Mesendoderm (in vitro differentiated cells): ENCODE measurements around the gene SLC2A11.

Source experiments
- DNase-seq: peaks from one replicate; pipeline ENCODE4 v3.0.0; 2013
- H2AK5ac ChIP-seq: 2 replicates; pipeline ENCODE4 v1.6.1; 2013; ENCODE audit warnings: low read length, inconsistent platforms
- H2BK120ac ChIP-seq: 2 replicates; pipeline ENCODE4 v1.6.1; 2013; ENCODE audit warnings: low read depth, mild to moderate bottlenecking, low read length, moderate library complexity, mixed read lengths
- H2BK15ac ChIP-seq: replicated peaks from 2 replicates; pipeline ENCODE4 v1.6.1; 2013; ENCODE audit warnings: low read depth, mild to moderate bottlenecking, moderate library complexity
- H2BK5ac ChIP-seq: 2 replicates; pipeline ENCODE4 v1.6.1; 2013; ENCODE audit warnings: low read length, inconsistent platforms
- H3K18ac ChIP-seq: 2 replicates; pipeline ENCODE4 v1.6.1; 2013; ENCODE audit warnings: mild to moderate bottlenecking, low read length, mixed read lengths
- H3K23ac ChIP-seq: one replicate; pipeline ENCODE4 v1.6.1; 2013; ENCODE audit warnings: low read length
- H3K27ac ChIP-seq: 2 replicates; pipeline ENCODE4 v1.5.1; 2013; ENCODE audit warnings: low read depth, mild to moderate bottlenecking, inconsistent platforms, low read length, moderate library complexity
- H3K27me3 ChIP-seq: 2 replicates; pipeline ENCODE4 v1.6.1; 2013; ENCODE audit warnings: low read length, control low read depth, mild to moderate bottlenecking, inconsistent platforms; ENCODE audit not compliant: insufficient read depth, poor library complexity
- H3K36me3 ChIP-seq: 2 replicates; pipeline ENCODE4 v1.6.1; 2013; ENCODE audit warnings: low read length, inconsistent platforms; ENCODE audit not compliant: control insufficient read depth, insufficient read depth
- H3K4ac ChIP-seq: one replicate; pipeline ENCODE4 v1.6.1; 2013; ENCODE audit warnings: low read depth, mild to moderate bottlenecking, low read length, moderate library complexity
- H3K4me1 ChIP-seq: 2 replicates; pipeline ENCODE4 v1.6.1; 2013; ENCODE audit warnings: low read depth, low read length, inconsistent platforms; ENCODE audit not compliant: control insufficient read depth
- H3K4me2 ChIP-seq: 2 replicates; pipeline ENCODE4 v1.6.1; 2013; ENCODE audit warnings: low read length
- H3K4me3 ChIP-seq: 2 replicates; pipeline ENCODE4 v1.5.1; 2013; ENCODE audit warnings: mild to moderate bottlenecking, low read length
- H3K56ac ChIP-seq: one replicate; pipeline ENCODE4 v1.6.1; 2013; ENCODE audit warnings: low read length
- H3K79me1 ChIP-seq: 2 replicates; pipeline ENCODE4 v1.6.1; 2013; ENCODE audit warnings: low read length, inconsistent platforms
- H3K79me2 ChIP-seq: 2 replicates; pipeline ENCODE4 v1.6.1; 2013; ENCODE audit warnings: mild to moderate bottlenecking, low read length; ENCODE audit not compliant: control insufficient read depth, insufficient read depth
- H3K9ac ChIP-seq: 2 replicates; pipeline ENCODE4 v1.6.1; 2013; ENCODE audit warnings: low read length, inconsistent platforms
- H4K5ac ChIP-seq: one replicate; pipeline ENCODE4 v1.6.1; 2013; ENCODE audit warnings: low read length
- H4K8ac ChIP-seq: one replicate; pipeline ENCODE4 v1.6.1; 2013; ENCODE audit warnings: low read depth, mild to moderate bottlenecking, control low read depth, low read length, moderate library complexity
- WGBS: extraction: QIAGEN DNeasy Blood & Tissue Kit; methylation state at CpG from one replicate; pipeline ENCODE4 v1.1.7; 2013; ENCODE audit warnings: low lambda C conversion rate, missing lambda C conversion rate; ENCODE audit not compliant: insufficient coverage; ENCODE audit errors: extremely low coverage; 5-methylcytosine and 5-hydroxymethylcytosine counted together

SLC2A11 gene

GRCh38 chr22:23825246-23825905, 32.3 kb upstream of the SLC2A11 start:
- no peaks in the 10 kb centered on the region for H3K4me1 ChIP-seq

GRCh38 chr22:23826510-23827350, 30.9 kb upstream of the SLC2A11 start:
- Histone ChIP-seq H4K8ac (no peak overlapping the region), H2BK15ac (no peak overlapping the region), H2AK5ac (no peak overlapping the region), H3K4me2 (no peak overlapping the region), H3K4ac (no peak overlapping the region), H3K36me3 (peaks cover 19% of the 10 kb centered on the region), H4K5ac (no peak overlapping the region), H3K79me1 (peaks cover 3% of the 10 kb centered on the region), H3K27me3 (no peaks in the 10 kb centered on the region), H2BK120ac (no peak overlapping the region), H3K18ac (no peak overlapping the region), H2BK5ac (no peak overlapping the region), H3K23ac (no peak overlapping the region), H3K4me1 (no peaks in the 10 kb centered on the region), H3K4me3 (no peak overlapping the region), H3K79me2 (no peaks in the 10 kb centered on the region), H3K9ac (no peak overlapping the region), H3K56ac (no peak overlapping the region), H3K27ac (no peak overlapping the region)
- no peak for DNase-seq
- WGBS, result no CpG with 5 or more reads among the region's 15 CpGs

More at GRCh38 chr22:23825246-23825905, 32.3 kb upstream of the SLC2A11 start:
- no peaks in the 10 kb centered on the region for H3K79me1 ChIP-seq
- no CpG with 5 or more reads among the region's 12 CpGs for WGBS
- no peak overlapping the region for H2BK15ac ChIP-seq
- H3K4me2 ChIP-seq, result no peak overlapping the region
- H3K56ac ChIP-seq, result no peak overlapping the region
- no peak overlapping the region for H3K18ac ChIP-seq
- H3K27me3 ChIP-seq, result no peaks in the 10 kb centered on the region
- no peak overlapping the region for H2BK120ac ChIP-seq
- no peak overlapping the region for H3K4ac ChIP-seq
- no peak overlapping the region for H4K8ac ChIP-seq
- no peak for DNase-seq
- no peak overlapping the region for H3K4me3 ChIP-seq
- H4K5ac ChIP-seq, result no peak overlapping the region
- no peak overlapping the region for H2AK5ac ChIP-seq
- no peak overlapping the region for H2BK5ac ChIP-seq
- no peak overlapping the region for H3K23ac ChIP-seq
- H3K36me3 ChIP-seq, result peaks cover 21% of the 10 kb centered on the region
- H3K27ac ChIP-seq, result no peak overlapping the region
- H3K9ac ChIP-seq, result no peak overlapping the region
- H3K79me2 ChIP-seq, result no peaks in the 10 kb centered on the region

- no peak overlapping the region for H3K4me2 ChIP-seq
- no peak overlapping the region for H2BK120ac ChIP-seq
- no peak overlapping the region for H3K4ac ChIP-seq
- H3K27me3 ChIP-seq, result no peaks in the 10 kb centered on the region
- no peak overlapping the region for H3K18ac ChIP-seq
- no peak overlapping the region for H4K5ac ChIP-seq
- no CpG with 5 or more reads among the region's 11 CpGs for WGBS
- no peaks in the 10 kb centered on the region for H3K79me2 ChIP-seq
- H2BK5ac ChIP-seq, result no peak overlapping the region
- no peak overlapping the region for H4K8ac ChIP-seq
- H3K4me3 ChIP-seq, result no peak overlapping the region
- H3K9ac ChIP-seq, result no peak overlapping the region
- H3K4me1 ChIP-seq, result no peaks in the 10 kb centered on the region
- H3K36me3 ChIP-seq, result peaks cover 19% of the 10 kb centered on the region
- H3K23ac ChIP-seq, result no peak overlapping the region
- DNase-seq, result peak; percentile 43
- H2AK5ac ChIP-seq, result no peak overlapping the region
- H3K79me1 ChIP-seq, result peaks cover 3% of the 10 kb centered on the region
- no peak overlapping the region for H3K27ac ChIP-seq
- no peak overlapping the region for H3K56ac ChIP-seq
- H2BK15ac ChIP-seq, result no peak overlapping the region
Measured at GRCh38 chr22:23827351-23827995, 30.2 kb upstream of the SLC2A11 start.

- no peak overlapping the region for H2BK5ac ChIP-seq
- peaks cover 18% of the 10 kb centered on the region for H3K36me3 ChIP-seq
- H3K4ac ChIP-seq, result no peak overlapping the region
- no peak overlapping the region for H3K18ac ChIP-seq
- no peak overlapping the region for H3K9ac ChIP-seq
- no peak overlapping the region for H3K27ac ChIP-seq
- H4K5ac ChIP-seq, result no peak overlapping the region
- no peak overlapping the region for H3K23ac ChIP-seq
- H3K4me3 ChIP-seq, result no peak overlapping the region
- H4K8ac ChIP-seq, result no peak overlapping the region
- no peaks in the 10 kb centered on the region for H3K4me1 ChIP-seq
- H3K4me2 ChIP-seq, result no peak overlapping the region
- H3K79me2 ChIP-seq, result no peaks in the 10 kb centered on the region
- no peak overlapping the region for H2AK5ac ChIP-seq
- H2BK15ac ChIP-seq, result no peak overlapping the region
- DNase-seq, result no peak
- H3K79me1 ChIP-seq, result peaks cover 3% of the 10 kb centered on the region
- no CpG with 5 or more reads among the region's 10 CpGs for WGBS
- H3K27me3 ChIP-seq, result no peaks in the 10 kb centered on the region
- no peak overlapping the region for H2BK120ac ChIP-seq
- no peak overlapping the region for H3K56ac ChIP-seq
Measured at GRCh38 chr22:23828800-23829680, 28.6 kb upstream of the SLC2A11 start.

- Histone ChIP-seq H3K4me3 (no peak overlapping the region), H3K36me3 (peaks cover 12% of the 10 kb centered on the region), H4K8ac (no peak overlapping the region), H3K4ac (no peak overlapping the region), H2BK5ac (no peak overlapping the region), H3K4me2 (no peak overlapping the region), H3K4me1 (no peaks in the 10 kb centered on the region), H2BK120ac (no peak overlapping the region), H3K18ac (no peak overlapping the region), H4K5ac (no peak overlapping the region), H3K27ac (no peak overlapping the region), H3K79me1 (peaks cover 3% of the 10 kb centered on the region), H3K56ac (no peak overlapping the region), H3K23ac (no peak overlapping the region), H2AK5ac (no peak overlapping the region), H3K79me2 (no peaks in the 10 kb centered on the region), H3K9ac (no peak overlapping the region), H3K27me3 (no peaks in the 10 kb centered on the region), H2BK15ac (no peak overlapping the region)
- DNase-seq, result no peak
- no CpG with 5 or more reads among the region's 7 CpGs for WGBS
Measured at GRCh38 chr22:23829845-23830372, 27.8 kb upstream of the SLC2A11 start.
